Measurements from ENCODE around the gene FAM187B. TPM values are rescaled to one million over a fixed set of nuclear protein-coding genes. Genes with fewer than 3 reads are reported as not detected.

Gene FAM187B
- total and polyA plus RNA-seq, 2 experiments from 2014 or later, result 0.23 TPM; not detected in 1

- no peak for TF ChIP-seq CTCF (conservative IDR thresholded peaks at IDR 0.05; ENCODE audit: low read depth in 2 of 2)
- no peak for TF ChIP-seq ZNF331 (CRISPR knock-in tag; IDR thresholded peaks at IDR 0.05; ENCODE audit: low read depth)
- TF ChIP-seq STAT1 (IDR thresholded peaks at IDR 0.05; ENCODE audit: unreplicated experiment), result no peak
- no peak for TF ChIP-seq EZH2 (IDR thresholded peaks at IDR 0.05; ENCODE audit: low read depth, unreplicated experiment)
- TF ChIP-seq EZH2phosphoT487 (IDR thresholded peaks at IDR 0.05; ENCODE audit: unreplicated experiment), result no peak
- no peak for TF ChIP-seq REST (IDR thresholded peaks at IDR 0.05; ENCODE audit: unreplicated experiment)
Observed at GRCh38 chr19:35214766-35215422, 13.6 kb downstream of the FAM187B start (continued).

GRCh38 chr19:35213663-35214632 is 14.6 kb downstream of the FAM187B start:
- Mint-ChIP-seq H3K9me3 (peaks cover 12% of the 10 kb centered on the region), H3K27ac (no peak overlapping the region), H3K36me3 (ENCODE audit: low read depth) (peaks cover 6% of the 10 kb centered on the region; the same call in 1 of the 3 replicates), H3K4me3 (no peak overlapping the region), H3K27me3 (ENCODE audit: insufficient read depth, low read depth, poor library complexity) (peaks cover 10% of the 10 kb centered on the region), H3K4me1 (peaks cover 3% of the 10 kb centered on the region; the same call in 1 of the 3 replicates)
- DNase-seq (ENCODE audit: low spot score), result no peak
- H3K27me3 ChIP-seq (ENCODE audit: insufficient read depth), result no peaks in the 10 kb centered on the region
- no peaks in the 10 kb centered on the region for H3K4me1 ChIP-seq (ENCODE audit: insufficient read depth)
- 0 out of 2 replicates have a peak, but pooled peaks cover 3% of the 10 kb centered on the region for H3K9me2 ChIP-seq (ENCODE audit: insufficient read depth)
- H3K27ac ChIP-seq (ENCODE audit: low read depth), result no peak overlapping the region
- H4K20me1 ChIP-seq (replicated peaks; ENCODE audit: insufficient read depth), result no peaks in the 10 kb centered on the region
- no peak overlapping the region for H3K4me2 ChIP-seq
- no peaks in the 10 kb centered on the region for H3K36me3 ChIP-seq (ENCODE audit: insufficient read depth)
- TF ChIP-seq JUNB (IDR thresholded peaks at IDR 0.05; ENCODE audit: unreplicated experiment), result no peak
- no peak for ATAC-seq
- peaks cover 6% of the 10 kb centered on the region; the same call in 1 of the 2 replicates for H3F3A ChIP-seq (replicated peaks; ENCODE audit: low read depth)
- no peaks in the 10 kb centered on the region for H3K79me2 ChIP-seq (replicated peaks; ENCODE audit: insufficient read depth)
- H3K4me3 ChIP-seq, result no peak overlapping the region
- no peak overlapping the region for H2AFZ ChIP-seq
